HG02885 (cell line): ENCODE measurements around the gene USP11.
"Not testable (repeated sequence)": the region's sequence is repeated elsewhere in the genome, so short reads cannot be mapped to it uniquely, and the experiment has no call there.

Source experiments
- ATAC-seq: cut with Tn5 transposase; IDR thresholded peaks from one replicate; pipeline ENCODE4 v1.9.1; 2021; ENCODE audit warnings: mild to moderate bottlenecking; ENCODE audit not compliant: unreplicated experiment, poor library complexity

Gene USP11

GRCh38 chrX:47242321-47242720, 9.5 kb downstream of the USP11 start:
- ATAC-seq = no peak

- ATAC-seq = no peak
Measured at GRCh38 chrX:47243351-47243750, 10.5 kb downstream of the USP11 start.

GRCh38 chrX:47244676-47245075, 11.9 kb downstream of the USP11 start:
- no peak for ATAC-seq

GRCh38 chrX:47245156-47245555, 12.3 kb downstream of the USP11 start:
- ATAC-seq = no peak

GRCh38 chrX:47247206-47247998, 14.6 kb downstream of the USP11 start:
- ATAC-seq = no peak

- no peak for ATAC-seq
Measured at GRCh38 chrX:47247999-47248320, 15.2 kb downstream of the USP11 start.

GRCh38 chrX:47248576-47248975, 15.8 kb downstream of the USP11 start:
- ATAC-seq = no peak

GRCh38 chrX:47250017-47250347, 17.2 kb downstream of the USP11 start:
- ATAC-seq = no peak

- ATAC-seq = not testable (repeated sequence)
Measured at GRCh38 chrX:47257620-47258019, 24.8 kb downstream of the USP11 start.

GRCh38 chrX:47264483-47265173, 31.8 kb downstream of the USP11 start:
- no peak for ATAC-seq

- no peak for ATAC-seq
Measured at GRCh38 chrX:47266643-47267042, 33.8 kb downstream of the USP11 start.

- ATAC-seq = no peak
Measured at GRCh38 chrX:47272013-47272408, 39.2 kb downstream of the USP11 start.

- ATAC-seq = no peak
Measured at GRCh38 chrX:47273011-47273730, 40.4 kb downstream of the USP11 start.

- ATAC-seq = no peak
Measured at GRCh38 chrX:47278691-47279090, 45.9 kb downstream of the USP11 start.

GRCh38 chrX:47283015-47283771, 50.4 kb downstream of the USP11 start:
- no peak for ATAC-seq

GRCh38 chrX:47284616-47285015, 51.8 kb downstream of the USP11 start:
- not testable (repeated sequence) for ATAC-seq

- ATAC-seq = no peak
Measured at GRCh38 chrX:47285836-47286320, 53.1 kb downstream of the USP11 start.

- no peak for ATAC-seq
Measured at GRCh38 chrX:47293106-47293505, 60.3 kb downstream of the USP11 start.

GRCh38 chrX:47296766-47297365, 64.1 kb downstream of the USP11 start:
- ATAC-seq = no peak

- ATAC-seq = no peak
Measured at GRCh38 chrX:47297874-47298273, 65.1 kb downstream of the USP11 start.
